Gastrocnemius medialis (tissue), 4 donors: Measurements from ENCODE around the gene CLDND2.

Experiments
- CTCF ChIP-seq, 5 experiments: fragments of 450-650 bp in 3 of 5; fragments of 200-600 bp in 2 of 5; sonication (generic) in 2 of 5; IDR thresholded peaks in 4 of 5; conservative IDR thresholded peaks in 1 of 5; 1 replicate in 4 of 5; 2 replicates in 1 of 5; pipeline ENCODE4 v1.5.1; 2016 to 2019; ENCODE audit warnings: antibody characterized with exemption in 5 of 5, mild to moderate bottlenecking in 3 of 5, moderate library complexity in 3 of 5
- POLR2A ChIP-seq, 2 donors: fragments of 450-650 bp; IDR thresholded peaks; one replicate each; pipeline ENCODE4 v1.6.1; 2017; ENCODE audit warnings: antibody characterized with exemption in 2 of 2, mild to moderate bottlenecking in 2 of 2, moderate library complexity in 2 of 2

GRCh38 chr19:51387924-51388389, 19.2 kb upstream of the CLDND2 start, which contains the start of gene LIM2:
- TF ChIP-seq CTCF (IDR thresholded peaks at IDR 0.05 in 4 of 5, conservative IDR thresholded peaks at IDR 0.05 in 1 of 5) (no peak), POLR2A (IDR thresholded peaks at IDR 0.05) (no peak)
